ENCODE measurements around the gene HMCN2.

Gene HMCN2

DNA sequence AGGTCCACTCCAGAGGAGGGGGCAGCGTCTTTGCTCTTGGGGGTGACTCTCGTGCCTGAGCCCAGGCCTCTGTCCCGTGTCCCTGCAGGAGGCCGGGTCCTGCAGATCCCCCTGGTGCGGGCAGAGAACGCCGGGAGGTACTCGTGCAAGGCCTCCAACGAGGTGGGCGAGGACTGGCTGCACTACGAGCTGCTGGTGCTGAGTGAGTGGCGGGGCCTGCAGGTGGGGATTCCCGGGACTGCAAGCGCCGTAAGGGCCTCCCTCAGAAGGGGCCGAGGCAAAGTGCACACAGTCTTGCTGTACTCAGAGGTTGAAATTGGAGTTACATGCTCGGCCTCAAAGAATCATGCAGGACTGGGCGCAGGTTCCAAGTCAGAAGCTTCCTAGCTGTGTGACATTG is 116.5 kb downstream of the HMCN2 start:
- no peak overlapping the region for H3K4me3 ChIP-seq (ENCODE audit: low read length)
- DNase-seq (ENCODE audit: low read depth): no peak
- TF ChIP-seq, protein P1, sequence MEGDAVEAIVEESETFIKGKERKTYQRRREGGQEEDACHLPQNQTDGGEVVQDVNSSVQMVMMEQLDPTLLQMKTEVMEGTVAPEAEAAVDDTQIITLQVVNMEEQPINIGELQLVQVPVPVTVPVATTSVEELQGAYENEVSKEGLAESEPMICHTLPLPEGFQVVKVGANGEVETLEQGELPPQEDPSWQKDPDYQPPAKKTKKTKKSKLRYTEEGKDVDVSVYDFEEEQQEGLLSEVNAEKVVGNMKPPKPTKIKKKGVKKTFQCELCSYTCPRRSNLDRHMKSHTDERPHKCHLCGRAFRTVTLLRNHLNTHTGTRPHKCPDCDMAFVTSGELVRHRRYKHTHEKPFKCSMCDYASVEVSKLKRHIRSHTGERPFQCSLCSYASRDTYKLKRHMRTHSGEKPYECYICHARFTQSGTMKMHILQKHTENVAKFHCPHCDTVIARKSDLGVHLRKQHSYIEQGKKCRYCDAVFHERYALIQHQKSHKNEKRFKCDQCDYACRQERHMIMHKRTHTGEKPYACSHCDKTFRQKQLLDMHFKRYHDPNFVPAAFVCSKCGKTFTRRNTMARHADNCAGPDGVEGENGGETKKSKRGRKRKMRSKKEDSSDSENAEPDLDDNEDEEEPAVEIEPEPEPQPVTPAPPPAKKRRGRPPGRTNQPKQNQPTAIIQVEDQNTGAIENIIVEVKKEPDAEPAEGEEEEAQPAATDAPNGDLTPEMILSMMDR (conservative IDR thresholded peaks at IDR 0.05; ENCODE audit: low read depth, low read length): no peak

DNA sequence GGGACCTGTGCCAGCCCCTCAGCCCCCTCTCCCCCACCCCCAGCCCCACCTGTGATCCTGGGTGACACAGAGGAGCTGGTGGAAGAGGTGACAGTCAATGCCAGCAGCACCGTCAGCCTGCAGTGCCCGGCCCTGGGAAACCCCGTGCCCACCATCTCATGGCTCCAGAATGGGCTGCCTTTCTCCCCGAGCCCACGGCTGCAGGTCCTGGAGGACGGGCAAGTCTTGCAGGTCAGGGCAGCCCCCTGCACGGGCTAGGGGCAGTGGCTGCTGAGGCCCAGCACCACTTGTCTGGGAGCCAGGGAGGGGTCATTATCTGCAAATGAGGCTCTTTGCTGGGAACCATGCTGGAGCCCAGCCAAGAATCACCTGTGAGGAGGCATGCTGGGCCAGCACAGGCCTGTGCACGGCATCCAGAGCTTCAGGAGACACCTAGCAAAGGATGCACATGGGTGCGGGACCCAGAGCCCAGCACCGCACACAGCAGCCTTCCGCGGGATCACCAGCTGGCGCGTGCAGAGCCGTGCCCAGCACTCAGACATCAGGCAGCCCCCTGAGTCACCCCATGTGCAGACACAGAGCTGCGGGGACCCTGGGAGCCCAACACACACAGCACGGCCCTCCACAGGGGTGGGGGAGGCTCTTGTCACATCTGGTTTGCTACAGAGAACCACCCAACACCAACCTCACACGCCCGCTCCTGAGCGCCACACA is 117.2 kb downstream of the HMCN2 start:
- DNase-seq (ENCODE audit: low read depth): no peak
- H3K4me3 ChIP-seq (ENCODE audit: low read length): no peak overlapping the region
- TF ChIP-seq, protein P1 (conservative IDR thresholded peaks at IDR 0.05; ENCODE audit: low read depth, low read length): no peak

DNA sequence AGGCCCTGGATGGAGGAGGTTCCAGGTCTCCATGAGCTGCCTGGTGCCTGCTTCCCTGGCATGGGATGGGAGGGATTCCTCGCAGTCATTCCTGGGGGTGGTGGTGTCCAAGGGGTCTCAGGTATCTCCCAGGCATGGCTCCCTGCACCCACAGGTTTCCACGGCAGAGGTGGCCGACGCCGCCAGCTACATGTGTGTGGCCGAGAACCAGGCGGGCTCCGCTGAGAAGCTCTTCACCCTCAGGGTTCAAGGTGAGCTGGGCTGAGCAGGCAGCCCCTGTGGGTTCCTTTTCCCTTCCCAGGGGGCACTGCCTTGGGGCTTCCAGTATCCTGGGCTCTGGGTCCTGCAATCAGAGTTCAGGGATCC is 117.8 kb downstream of the HMCN2 start:
- TF ChIP-seq, protein P1 (conservative IDR thresholded peaks at IDR 0.05; ENCODE audit: low read depth, low read length): no peak
- no peak overlapping the region for H3K4me3 ChIP-seq (ENCODE audit: low read length)
- no peak for DNase-seq (ENCODE audit: low read depth)

- TF ChIP-seq, protein P1 (conservative IDR thresholded peaks at IDR 0.05; ENCODE audit: low read depth, low read length): no peak
- DNase-seq (ENCODE audit: low read depth): no peak
- H3K4me3 ChIP-seq (ENCODE audit: low read length): no peak overlapping the region
Observed at GRCh38 chr9:130383979-130384676, 118.6 kb downstream of the HMCN2 start.

- TF ChIP-seq, protein P1 (conservative IDR thresholded peaks at IDR 0.05; ENCODE audit: low read depth, low read length): no peak
- no peak for DNase-seq (ENCODE audit: low read depth)
- H3K4me3 ChIP-seq (ENCODE audit: low read length): no peak overlapping the region
Observed at GRCh38 chr9:130385257-130385656, 119.7 kb downstream of the HMCN2 start.

DNA sequence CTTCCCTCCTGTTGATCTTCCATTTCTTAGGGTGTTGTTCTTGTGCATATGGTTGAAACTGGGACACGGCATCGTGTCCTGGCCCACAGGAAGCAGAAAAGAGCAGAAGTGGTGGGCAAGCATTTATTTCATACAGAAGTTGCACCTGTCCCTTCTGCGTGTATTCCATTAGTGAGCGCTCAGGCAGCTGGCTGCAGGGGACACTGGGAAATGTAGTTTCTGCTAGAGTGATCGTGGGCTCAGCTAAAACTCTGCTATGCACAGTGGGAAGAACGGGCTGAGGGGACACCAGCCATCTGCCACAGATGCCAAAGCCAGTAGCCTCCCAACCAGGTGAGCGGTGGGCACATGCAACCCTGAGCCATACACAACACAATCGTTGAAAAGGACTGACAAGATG is 121.8 kb downstream of the HMCN2 start:
- TF ChIP-seq, protein P1 (conservative IDR thresholded peaks at IDR 0.05; ENCODE audit: low read depth, low read length): no peak
- H3K4me3 ChIP-seq (ENCODE audit: low read length): no peak overlapping the region
- no peak for DNase-seq (ENCODE audit: low read depth)

DNA sequence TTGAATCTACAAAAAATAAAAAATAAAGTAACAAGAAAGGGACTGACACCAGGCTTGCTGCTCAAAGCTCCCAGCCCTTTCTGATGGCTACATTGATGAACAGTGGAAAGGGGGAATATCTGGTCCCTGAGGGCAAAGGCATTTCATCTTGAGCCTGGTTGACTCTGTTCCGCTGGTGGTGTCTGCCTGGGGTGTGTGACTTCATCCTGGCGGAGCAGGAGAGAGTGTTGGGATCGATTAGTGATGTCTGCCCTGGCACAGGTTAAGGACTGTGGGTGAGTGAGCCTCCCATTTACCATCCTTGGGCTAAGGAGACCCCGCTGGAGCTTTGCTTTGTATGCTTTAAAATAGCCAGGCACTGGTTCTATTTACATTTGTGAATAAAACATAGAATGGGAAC is 122.3 kb downstream of the HMCN2 start:
- TF ChIP-seq, protein P1 (conservative IDR thresholded peaks at IDR 0.05; ENCODE audit: low read depth, low read length): no peak
- no peak overlapping the region for H3K4me3 ChIP-seq (ENCODE audit: low read length)
- no peak for DNase-seq (ENCODE audit: low read depth)

Data from retinal pigment epithelial cell (primary cell).